OCI-LY1 (cell line): ENCODE data around the gene MAPK1IP1L.

ENCODE experiments used
- H2AFZ ChIP-seq: fragments of 200-600 bp; sonication (generic), shearing (Covaris generic); 2 replicates; pipeline ENCODE4 v1.6.0; 2014; ENCODE audit warnings: antibody characterized with exemption, mild to moderate bottlenecking, low read length
- H3F3A ChIP-seq: fragments of 200-600 bp; sonication (generic), shearing (Covaris generic); 2 replicates; pipeline ENCODE4 v1.6.0; 2014; ENCODE audit warnings: mild to moderate bottlenecking, antibody characterized with exemption, low read length, moderate library complexity; ENCODE audit not compliant: insufficient read depth
- H3K27ac ChIP-seq: fragments of 200-600 bp; sonication (generic); 2 replicates; pipeline ENCODE4 v1.5.1; 2014; ENCODE audit warnings: low read length, mixed run types, mild to moderate bottlenecking, low read depth; ENCODE audit not compliant: poor library complexity, severe bottlenecking
- H3K27me3 ChIP-seq: fragments of 200-600 bp; sonication (generic); 2 replicates; pipeline ENCODE4 v1.6.0; 2014; ENCODE audit warnings: antibody characterized with exemption, mild to moderate bottlenecking, low read length, moderate library complexity; ENCODE audit not compliant: insufficient read depth
- H3K36me3 ChIP-seq: fragments of 200-600 bp; sonication (generic); 2 replicates; pipeline ENCODE4 v1.6.1; 2014; ENCODE audit warnings: mild to moderate bottlenecking, antibody characterized with exemption, low read length, moderate library complexity, mixed read lengths; ENCODE audit not compliant: insufficient read depth
- H3K4me1 ChIP-seq: fragments of 200-600 bp; sonication (generic); 2 replicates; pipeline ENCODE4 v1.5.1; 2014; ENCODE audit warnings: mild to moderate bottlenecking, low read length, moderate library complexity; ENCODE audit not compliant: insufficient read depth, severe bottlenecking
- H3K4me2 ChIP-seq: fragments of 200-600 bp; sonication (generic), shearing (Covaris generic); 2 replicates; pipeline ENCODE4 v1.6.1; 2014; ENCODE audit warnings: low read length
- H3K4me3 ChIP-seq: fragments of 200-600 bp; sonication (generic); 2 replicates; pipeline ENCODE4 v1.5.1; 2014; ENCODE audit warnings: low read length, low read depth, mild to moderate bottlenecking, mixed read lengths; ENCODE audit not compliant: poor library complexity, severe bottlenecking
- H3K79me2 ChIP-seq: fragments of 200-600 bp; shearing (Covaris generic); 2 replicates; pipeline ENCODE4 v1.6.1; 2016; ENCODE audit warnings: mixed run types, low read length, mixed read lengths; ENCODE audit not compliant: insufficient read depth
- H3K9ac ChIP-seq: fragments of 200-600 bp; sonication (generic), shearing (Covaris generic); 2 replicates; pipeline ENCODE4 v1.6.1; 2014; ENCODE audit warnings: mild to moderate bottlenecking, low read length, mixed read lengths
- H3K9me2 ChIP-seq: fragments of 200-600 bp; sonication (generic), shearing (Covaris generic); 2 replicates; pipeline ENCODE4 v1.6.1; 2014; ENCODE audit warnings: low read depth, mild to moderate bottlenecking, low read length, mixed read lengths
- H3K9me3 ChIP-seq: fragments of 200-600 bp; shearing (Covaris generic); 2 replicates; pipeline ENCODE4 v1.6.1; 2014; ENCODE audit warnings: low read length, mixed read lengths
- H4K20me1 ChIP-seq: fragments of 200-600 bp; sonication (generic), shearing (Covaris generic); 2 replicates; pipeline ENCODE4 v1.6.0; 2016; ENCODE audit warnings: mild to moderate bottlenecking, low read length; ENCODE audit not compliant: insufficient read depth
- CTCF ChIP-seq: fragments of 200-600 bp; sonication (generic), shearing (Covaris generic); IDR thresholded peaks from 2 replicates; pipeline ENCODE4 v1.5.1; 2017; ENCODE audit warnings: mild to moderate bottlenecking, antibody characterized with exemption, low read length, moderate library complexity, mixed read lengths
- EZH2 ChIP-seq: fragments of 200-600 bp; sonication (generic), shearing (Covaris generic); IDR thresholded peaks from 2 replicates; pipeline ENCODE4 v1.8.0; 2017; ENCODE audit warnings: borderline replicate concordance, mixed run types, mild to moderate bottlenecking, antibody characterized with exemption, low read length, moderate library complexity, mixed read lengths

The MAPK1IP1L gene

DNA sequence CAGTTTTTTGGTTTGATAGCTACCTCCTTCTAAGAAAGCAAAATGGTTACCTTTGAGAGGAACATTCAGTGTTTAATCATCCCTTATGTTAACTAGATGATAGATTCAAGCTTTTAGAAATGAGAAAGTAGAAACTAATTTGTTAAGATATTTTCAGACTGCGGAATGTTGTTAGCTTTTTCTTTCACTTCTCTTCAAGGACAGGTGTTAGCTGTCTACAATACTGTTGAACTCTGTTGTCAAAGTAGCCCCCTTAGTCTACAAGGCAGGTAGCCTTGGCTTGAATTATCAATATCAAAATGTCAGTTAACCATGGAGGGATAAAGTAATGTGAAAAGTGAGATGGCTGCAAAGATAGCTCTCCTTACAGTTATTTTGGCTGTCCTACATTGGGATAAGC lies 14.8 kb downstream of the MAPK1IP1L start:
- Histone ChIP-seq H3K9me3 (no peaks in the 10 kb centered on the region), H4K20me1 (no peaks in the 10 kb centered on the region), H3K4me3 (no peak overlapping the region), H3K36me3 (peaks cover 53% of the 10 kb centered on the region), H3F3A (no peaks in the 10 kb centered on the region; the same call in 1 of the 2 replicates), H3K27me3 (no peaks in the 10 kb centered on the region), H3K4me2 (no peak overlapping the region), H3K4me1 (peaks cover under 1% of the 10 kb centered on the region), H3K9ac (no peak overlapping the region), H3K27ac (no peak overlapping the region), H2AFZ (no peak overlapping the region), H3K9me2 (no peaks in the 10 kb centered on the region), H3K79me2 (0 out of 2 replicates have a peak, but pooled peaks cover 1% of the 10 kb centered on the region)
- no peak for TF ChIP-seq CTCF

- Histone ChIP-seq H3K27ac (no peak overlapping the region), H3K9ac (no peak overlapping the region), H3K4me2 (no peak overlapping the region), H3K4me1 (peaks cover 25% of the 10 kb centered on the region), H2AFZ (no peak overlapping the region), H4K20me1 (no peaks in the 10 kb centered on the region), H3K9me2 (no peaks in the 10 kb centered on the region), H3K36me3 (peaks cover 7% of the 10 kb centered on the region; the same call in 1 of the 2 replicates), H3F3A (no peaks in the 10 kb centered on the region), H3K4me3 (no peak overlapping the region), H3K27me3 (no peaks in the 10 kb centered on the region), H3K9me3 (no peaks in the 10 kb centered on the region), H3K79me2 (no peaks in the 10 kb centered on the region)
- TF ChIP-seq EZH2 = no peak
Measured at GRCh38 chr14:55070981-55071411, 19.5 kb downstream of the MAPK1IP1L start.

- no peak overlapping the region for H3K27ac ChIP-seq
- H3K4me2 ChIP-seq = peak overlapping the region; percentile 4; the same call in 1 of the 2 replicates
Measured at GRCh38 chr14:55071870-55072640, 20.6 kb downstream of the MAPK1IP1L start.

More at GRCh38 chr14:55071870-55072640, 20.6 kb downstream of the MAPK1IP1L start:
- no peaks in the 10 kb centered on the region for H3F3A ChIP-seq
- H2AFZ ChIP-seq = no peak overlapping the region
- no peaks in the 10 kb centered on the region for H3K9me3 ChIP-seq
- H4K20me1 ChIP-seq = no peaks in the 10 kb centered on the region
- no peaks in the 10 kb centered on the region for H3K36me3 ChIP-seq
- H3K9ac ChIP-seq = no peak overlapping the region
- TF ChIP-seq EZH2 = no peak
- TF ChIP-seq CTCF = no peak
- peaks cover 25% of the 10 kb centered on the region for H3K4me1 ChIP-seq
- H3K4me3 ChIP-seq = no peak overlapping the region
- H3K27me3 ChIP-seq = no peaks in the 10 kb centered on the region
- no peaks in the 10 kb centered on the region for H3K79me2 ChIP-seq
- no peaks in the 10 kb centered on the region for H3K9me2 ChIP-seq
